IPS DF 19.7 (cell line): ENCODE measurements around the gene TMPO.
"Not testable (repeated sequence)": the region's sequence is repeated elsewhere in the genome, so short reads cannot be mapped to it uniquely, and the experiment has no call there.

Source experiments
- DNase-seq: peaks from one replicate; pipeline ENCODE4 v3.0.0-alpha.2; 2013; ENCODE audit warnings: low read depth, low spot score

TMPO gene

DNA sequence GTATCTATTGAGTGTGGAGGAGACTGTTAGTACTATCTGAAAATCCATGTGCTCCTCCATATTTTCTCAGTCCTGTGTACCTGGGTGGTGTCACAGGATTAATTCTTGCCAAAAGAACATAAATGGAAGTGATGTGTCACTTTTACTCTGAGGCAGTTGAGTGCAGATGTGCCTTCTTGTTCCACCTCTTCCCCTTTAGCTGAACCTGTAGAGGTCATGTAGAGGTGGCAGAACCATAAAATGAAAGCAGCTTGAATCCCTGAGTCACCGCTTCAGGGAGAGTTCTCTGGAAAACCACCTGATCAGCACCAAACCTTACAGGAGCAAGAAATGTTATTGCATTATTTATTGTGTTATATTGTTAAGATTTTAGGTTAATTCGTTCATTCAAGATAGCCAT is 63.4 kb downstream of the TMPO start:
- DNase-seq: no peak

DNA sequence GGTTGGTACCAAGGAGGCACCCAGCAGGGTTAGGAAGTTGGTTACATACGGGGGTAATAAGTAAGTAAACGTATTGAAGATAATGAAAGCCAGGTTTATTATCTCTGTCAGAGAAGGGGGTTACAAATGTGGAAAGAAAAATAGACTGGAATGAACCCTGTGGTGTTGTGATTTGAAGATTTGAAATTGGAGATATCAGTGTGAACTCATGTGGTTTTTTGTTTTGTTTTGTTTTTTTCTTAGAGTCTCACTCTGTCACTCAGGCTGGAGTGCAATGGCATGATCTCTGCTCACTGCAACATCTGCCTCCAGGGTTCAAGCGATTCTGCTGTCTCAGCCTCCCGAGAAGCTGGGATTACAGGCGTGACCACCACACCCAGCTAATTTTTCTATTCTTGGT is 64.0 kb downstream of the TMPO start:
- no peak for DNase-seq

DNA sequence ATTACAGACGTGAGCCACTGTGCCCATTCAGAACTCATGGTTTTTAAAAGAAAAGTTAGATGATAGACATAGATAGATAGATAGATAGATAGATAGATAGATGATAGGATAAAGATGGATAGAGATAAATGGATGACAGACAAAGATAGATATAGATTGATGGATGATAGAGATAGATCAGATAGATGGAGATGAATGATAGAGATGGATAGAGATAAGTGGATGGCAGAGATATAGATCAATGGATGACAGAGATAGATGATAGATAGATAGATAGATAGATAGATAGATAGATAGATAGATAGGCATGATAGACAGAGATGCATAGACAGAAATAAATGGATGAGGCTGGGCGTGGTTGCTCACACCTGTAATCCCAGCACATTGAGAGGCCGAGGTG is 64.4 kb downstream of the TMPO start:
- no peak for DNase-seq

DNA sequence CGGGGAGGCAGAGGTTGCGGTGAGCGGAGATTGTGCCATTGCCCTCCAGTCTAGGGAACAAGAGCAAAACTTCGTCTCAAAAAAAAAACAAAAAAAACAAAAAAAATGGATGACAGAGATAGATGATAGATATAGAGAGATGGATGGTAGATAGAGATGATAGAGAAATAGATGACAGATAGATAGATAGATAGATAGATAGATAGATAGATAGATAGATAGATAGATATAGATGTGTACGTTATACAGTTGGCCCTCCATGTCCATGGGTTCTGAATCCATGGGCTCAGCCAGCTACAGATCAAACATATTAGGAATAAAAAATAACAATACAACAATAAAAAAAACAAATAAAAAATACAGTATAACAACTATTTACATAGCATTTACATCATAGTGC is 65.3 kb downstream of the TMPO start:
- no peak for DNase-seq

DNA sequence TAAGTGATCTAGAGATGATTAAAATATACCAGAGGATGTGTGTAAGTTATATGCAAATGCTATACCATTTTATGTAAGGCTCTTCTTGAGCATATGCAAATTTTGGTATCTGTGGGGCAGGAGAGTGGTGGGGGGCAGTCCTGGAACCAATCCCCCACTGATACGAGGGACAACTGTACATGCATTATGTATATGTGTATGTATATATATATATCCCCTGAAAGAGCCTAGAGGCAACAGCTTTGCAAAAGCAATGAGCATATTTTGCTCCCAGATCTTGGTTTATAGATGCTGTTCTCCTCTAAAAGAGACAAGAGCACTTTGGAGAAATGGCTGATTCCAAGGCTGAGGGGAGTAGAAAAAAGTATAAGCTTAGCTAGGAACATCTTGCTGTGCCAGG is 65.7 kb downstream of the TMPO start:
- no peak for DNase-seq

DNA sequence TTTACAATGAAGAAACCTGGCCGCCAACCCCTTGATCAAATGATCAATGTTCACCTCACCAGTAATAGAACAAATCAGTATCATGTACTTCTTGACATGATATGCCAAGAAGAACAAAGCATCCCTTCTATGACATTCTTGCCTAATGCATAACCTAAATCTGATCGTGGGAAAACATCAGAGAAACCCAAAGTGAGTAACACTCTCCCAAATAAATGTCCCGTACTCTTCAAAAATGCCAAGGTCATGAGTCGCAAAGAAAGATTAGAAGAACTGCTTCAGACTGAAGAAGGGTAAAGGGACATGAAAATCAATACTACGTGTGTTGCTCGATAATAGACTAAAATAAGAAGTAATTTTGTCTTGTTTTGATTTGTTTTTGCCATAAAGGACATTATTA is 66.7 kb downstream of the TMPO start:
- no peak for DNase-seq

DNA sequence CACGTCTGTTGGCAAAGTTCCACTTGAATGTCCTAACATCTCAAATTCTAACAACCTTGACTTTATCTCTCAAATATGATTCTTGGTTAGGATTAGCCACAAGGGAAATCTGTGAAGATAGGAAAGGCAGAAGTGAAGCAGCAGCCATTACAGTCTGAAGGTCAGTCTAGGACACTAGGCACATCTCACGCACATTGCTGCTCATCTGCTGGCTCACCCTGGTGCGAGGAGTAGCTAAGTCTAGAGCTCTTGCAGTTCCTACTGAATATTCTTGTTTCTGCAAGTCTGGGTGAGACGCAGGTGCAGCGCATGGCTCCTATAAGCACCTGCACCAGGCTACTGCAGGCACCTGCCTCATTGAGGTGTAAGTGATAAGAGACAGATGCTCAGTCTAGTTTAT is 71.7 kb downstream of the TMPO start:
- DNase-seq: no peak

DNA sequence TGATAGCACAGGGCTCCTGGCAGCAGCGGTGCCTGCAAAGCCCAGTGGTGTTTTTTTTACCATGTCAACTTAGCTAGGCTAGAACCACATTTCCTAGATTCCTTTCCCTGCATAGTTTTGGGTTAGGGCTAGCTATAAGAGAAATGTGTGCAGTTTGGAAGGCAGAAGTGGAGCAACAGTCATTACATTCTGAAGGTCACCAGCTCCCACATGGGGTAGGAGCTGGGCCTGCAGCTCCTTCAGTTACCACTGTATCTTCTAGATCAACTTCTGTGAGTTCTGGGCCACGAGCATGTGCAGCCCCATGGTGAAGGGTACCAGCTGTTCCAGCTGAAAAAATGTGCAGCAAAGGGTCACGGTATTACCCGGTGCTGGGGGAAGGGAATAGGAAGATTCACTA is 75.8 kb downstream of the TMPO start:
- DNase-seq: no peak

DNA sequence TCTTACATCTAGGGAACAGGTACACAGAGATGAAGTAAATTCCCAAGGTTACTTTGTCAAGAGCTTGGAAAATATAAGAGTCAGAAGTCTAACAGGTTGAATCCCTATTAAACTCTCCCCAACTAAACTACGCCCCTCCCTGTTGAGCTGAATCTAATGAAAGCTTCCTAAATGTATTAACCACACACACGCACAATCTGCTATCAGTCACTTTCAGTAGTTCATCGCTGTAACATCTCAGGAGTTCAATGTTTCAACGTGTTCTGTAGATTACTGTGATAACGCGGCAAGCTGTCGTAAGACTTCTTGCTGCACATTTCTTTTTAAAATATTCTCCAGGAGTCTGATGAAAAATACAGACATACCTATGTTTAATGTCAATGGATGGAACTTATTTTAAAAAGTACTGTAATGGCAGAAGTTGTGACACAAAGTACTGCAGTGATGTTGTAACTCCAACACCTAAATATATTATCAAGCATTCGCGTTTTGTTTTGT is 77.5 kb downstream of the TMPO start:
- no peak for DNase-seq

DNA sequence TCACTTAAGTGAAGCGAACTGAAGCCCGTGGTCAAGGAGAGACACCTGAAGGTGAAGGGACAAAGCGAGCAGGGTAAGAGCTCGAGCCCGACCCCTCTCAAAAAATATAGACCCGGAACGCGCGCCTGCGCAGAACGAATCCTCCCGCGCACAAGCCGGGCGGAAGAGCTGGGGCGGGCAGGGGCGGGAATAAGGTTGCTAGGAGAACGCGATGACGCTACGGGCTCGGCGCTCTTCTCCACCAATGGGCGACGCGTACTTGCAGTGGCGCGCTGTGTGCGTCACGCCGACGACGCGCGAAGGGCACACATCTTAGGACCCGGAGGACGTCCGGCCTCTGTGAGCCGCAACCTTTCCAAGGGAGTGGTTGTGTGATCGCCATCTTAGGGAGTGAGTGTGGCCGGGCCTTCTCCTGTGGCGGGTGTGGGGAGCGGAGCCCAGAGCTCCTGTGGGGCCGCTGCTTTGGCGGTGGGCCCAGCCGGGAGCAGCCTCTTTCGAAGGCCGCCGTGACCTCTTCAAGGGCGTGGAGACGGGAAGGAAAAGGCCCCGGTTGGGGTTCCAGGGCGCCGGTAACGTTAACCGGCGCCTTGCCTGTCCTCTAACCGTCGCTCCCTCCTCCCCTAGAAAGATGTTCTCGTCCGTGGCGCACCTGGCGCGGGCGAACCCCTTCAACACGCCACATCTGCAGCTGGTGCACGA is 78.1 kb downstream of the TMPO start, which contains the start of gene SLC25A3:
TSS of gene SLC25A3 (plus strand) at position 336 of the 699 bp plus-strand sequence. CDS start at position 629, 293 bp downstream.
- peak; percentile 86 for DNase-seq

DNA sequence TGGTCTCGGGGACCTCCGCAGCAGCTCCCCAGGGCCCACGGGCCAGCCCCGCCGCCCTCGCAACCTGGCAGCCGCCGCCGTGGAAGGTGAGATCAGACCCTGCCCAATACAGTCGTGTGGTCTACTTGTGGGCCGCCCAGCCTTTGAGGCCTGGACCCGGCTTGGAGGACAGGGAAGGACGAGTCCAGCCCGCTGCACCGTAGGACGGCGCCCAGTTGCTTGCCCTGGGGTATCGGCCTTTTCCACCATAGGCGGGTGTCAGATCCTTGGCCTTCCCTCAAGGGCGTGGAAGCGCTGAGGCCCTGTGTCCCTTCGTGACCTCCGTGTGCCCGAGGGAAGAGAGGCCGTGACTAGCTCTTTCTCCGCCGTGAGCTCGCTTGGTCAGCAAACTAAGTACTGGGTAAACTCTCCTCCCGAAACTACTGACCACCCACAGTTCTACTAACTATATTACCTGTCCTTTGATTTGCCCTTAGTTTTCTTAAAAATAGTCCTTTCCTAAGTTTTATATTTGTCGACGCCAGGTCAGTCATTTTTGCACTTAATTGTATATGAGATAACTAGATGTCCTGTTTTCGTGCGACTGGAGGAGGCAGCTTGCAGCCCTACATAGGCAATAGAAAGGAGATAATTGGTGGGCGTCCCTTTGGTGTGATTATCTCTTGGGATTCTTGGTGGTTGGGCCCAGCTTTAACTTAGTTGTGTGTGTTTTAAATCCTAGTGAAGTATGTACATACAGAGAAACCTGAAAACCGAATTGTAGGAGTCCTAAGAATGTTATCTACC is 78.9 kb downstream of the TMPO start:
- DNase-seq: no peak

DNA sequence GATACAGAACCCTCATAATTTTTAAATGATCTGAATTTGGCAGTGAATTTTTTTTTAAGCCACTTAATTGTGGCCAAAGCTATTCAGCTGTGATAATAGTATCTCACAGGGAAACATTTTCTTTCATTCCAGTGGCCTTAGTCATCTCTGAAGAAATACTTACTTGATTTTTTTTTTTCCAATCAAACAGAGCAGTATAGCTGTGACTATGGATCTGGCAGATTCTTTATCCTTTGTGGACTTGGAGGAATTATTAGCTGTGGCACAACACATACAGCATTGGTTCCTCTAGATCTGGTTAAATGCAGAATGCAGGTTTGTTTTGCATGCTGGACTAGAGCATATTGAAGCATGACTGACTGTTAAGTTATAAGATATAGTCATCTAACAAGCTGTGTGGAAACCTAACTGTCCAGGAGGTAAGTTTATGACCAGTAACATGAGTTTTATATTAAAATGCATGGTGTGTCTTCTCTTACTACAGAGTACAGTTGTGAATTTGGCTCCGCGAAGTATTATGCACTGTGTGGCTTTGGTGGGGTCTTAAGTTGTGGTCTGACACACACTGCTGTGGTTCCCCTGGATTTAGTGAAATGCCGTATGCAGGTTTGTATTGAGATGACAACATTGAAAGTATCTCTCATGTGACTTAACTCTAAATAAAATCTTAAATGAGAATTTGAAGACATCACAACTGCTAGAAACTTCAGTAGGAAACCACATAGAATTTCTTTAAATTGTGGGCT is 80.0 kb downstream of the TMPO start:
- no peak for DNase-seq

DNA sequence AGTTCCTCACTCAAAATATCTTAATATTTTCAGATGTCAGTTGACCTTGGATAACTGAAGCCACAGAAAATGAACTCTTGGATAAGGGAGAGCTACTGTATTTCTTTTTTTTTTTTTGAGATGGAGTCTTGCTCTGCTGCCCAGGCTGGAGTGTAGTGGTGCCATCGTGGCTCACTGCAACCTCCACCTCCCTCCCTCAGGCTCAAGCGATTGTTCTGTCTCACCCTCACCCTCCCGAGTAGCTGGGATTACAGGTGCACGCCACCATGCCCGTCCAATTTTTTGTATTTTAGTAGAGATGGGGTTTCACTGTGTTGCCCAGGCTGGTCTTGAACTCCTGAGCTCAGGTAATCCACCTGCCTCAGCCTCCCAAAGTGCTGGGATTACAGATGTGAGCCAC is 81.9 kb downstream of the TMPO start:
- DNase-seq: not testable (repeated sequence)
